Cardiac fibroblast (primary cell): ENCODE measurements around the gene SOX15.

ENCODE experiments used
- DNase-seq, 2 donors: peaks; one replicate each; pipeline versions ENCODE4 v3.0.0 to v3.0.0-alpha.2; 2010; ENCODE audit warnings: low read depth in 2 of 2
- H3K4me3 ChIP-seq, 2 donors: replicated peaks in 1 of 2; 1 replicate in 1 of 2; 2 replicates in 1 of 2; pipeline ENCODE4 v1.5.1; 2011; ENCODE audit warnings: low read depth in 2 of 2, low read length in 2 of 2, mild to moderate bottlenecking in 2 of 2, moderate library complexity in 1 of 2
- CTCF ChIP-seq: IDR thresholded peaks from one replicate; pipeline ENCODE4 v1.5.1; 2011; ENCODE audit warnings: low read depth, mild to moderate bottlenecking, low read length, inconsistent platforms

The SOX15 gene

GRCh38 chr17:7550344-7550743 lies 39.5 kb downstream of the SOX15 start:
- DNase-seq: no peak
- H3K4me3 ChIP-seq: no peak overlapping the region

GRCh38 chr17:7549401-7550055 lies 40.4 kb downstream of the SOX15 start:
- no peak for TF ChIP-seq CTCF
- DNase-seq: no peak
- peak overlapping the region; percentile 45 to 57 for H3K4me3 ChIP-seq

More at GRCh38 chr17:7550344-7550743, 39.5 kb downstream of the SOX15 start:
- no peak for TF ChIP-seq CTCF

GRCh38 chr17:7548585-7549400 lies 41.1 kb downstream of the SOX15 start, which contains the start of gene TNFSF12:
TSS of gene TNFSF12 (plus strand) at chr17:7549058. CDS start at chr17:7549154, 96 bp downstream.
- peak; percentile 20 for TF ChIP-seq CTCF
- DNase-seq: peak; percentile 17 to 31
- H3K4me3 ChIP-seq: peak within 1 kb of the TSS; percentile 53 to 57

GRCh38 chr17:7544911-7545310 lies 45.0 kb downstream of the SOX15 start:
- DNase-seq: peak in 1 of 2 donors; percentile 14

GRCh38 chr17:7541074-7541621 lies 48.7 kb downstream of the SOX15 start:
- no peak for TF ChIP-seq CTCF
- no peak for DNase-seq

More at GRCh38 chr17:7544911-7545310, 45.0 kb downstream of the SOX15 start:
- no peak overlapping the region for H3K4me3 ChIP-seq
- TF ChIP-seq CTCF: no peak

GRCh38 chr17:7538891-7539545 lies 50.9 kb downstream of the SOX15 start:
- no peak overlapping the region for H3K4me3 ChIP-seq
- TF ChIP-seq CTCF: no peak
- peak in 1 of 2 donors; percentile 14 for DNase-seq

More at GRCh38 chr17:7541074-7541621, 48.7 kb downstream of the SOX15 start:
- H3K4me3 ChIP-seq: no peak overlapping the region
